Testis (tissue), 3 donors: ENCODE results near the gene PSMC3IP. TPM values are rescaled to one million over a fixed set of nuclear protein-coding genes. Genes with fewer than 3 reads are reported as not detected.

ENCODE experiments used
- DNase-seq: peaks from one replicate; pipeline ENCODE4 v3.0.0-alpha.2; 2019
- H3K27ac ChIP-seq, 2 donors: fragments of 200-600 bp; sonication (generic); one replicate each; pipeline ENCODE4 v1.5.1; 2019
- H3K27me3 ChIP-seq: fragments of 200-600 bp; sonication (generic); one replicate; pipeline ENCODE4 v1.5.1; 2019
- H3K36me3 ChIP-seq: fragments of 200-600 bp; sonication (generic); one replicate; pipeline ENCODE4 v1.5.1; 2017; ENCODE audit warnings: low read depth; ENCODE audit errors: missing control alignments
- H3K4me1 ChIP-seq: fragments of 200-600 bp; sonication (generic); one replicate; pipeline ENCODE4 v1.5.1; 2019
- H3K4me3 ChIP-seq, 2 donors: fragments of 200-600 bp; sonication (generic); one replicate each; pipeline ENCODE4 v1.5.1; 2017 to 2019
- H3K9me3 ChIP-seq: fragments of 200-600 bp; sonication (generic); one replicate; pipeline ENCODE4 v1.5.1; 2017
- POLR2A ChIP-seq: fragments of 450-650 bp; IDR thresholded peaks from one replicate; pipeline ENCODE4 v1.6.1; 2017; ENCODE audit warnings: antibody characterized with exemption, mild to moderate bottlenecking, moderate library complexity
- WGBS, 2 donors: methylation state at CpG; one replicate each; pipeline ENCODE4 v1.1.5; 2018; 5-methylcytosine and 5-hydroxymethylcytosine counted together
- intact Hi-C: fragments of 100-400 bp; cut with DNase I; formaldehyde crosslinking; loops from one replicate; pipeline ENCODE4 v1.15.1; 2023; ENCODE audit warnings: low total_unique reads
- polyA plus RNA-seq: library from polyadenylated mRNA; stranded (reverse); fragments of 350-450 nt; fragmentation: Illumina TruSeq; extraction: RNeasy Lipid Tissue Mini Kit (QIAGEN cat#74804); gene quantifications from one replicate; pipeline ENCODE4 v1.2.3, GENCODE V29; 2014; ENCODE audit warnings: low read depth, low replicate concordance; ENCODE audit not compliant: insufficient read depth
- total RNA-seq, 2 donors: library from RNA; depleted of rRNA; stranded (reverse); fragments of >200 nt; gene quantifications; one replicate each; pipeline ENCODE4 v1.2.3, GENCODE V29; 2016
- TF ChIP-seq, protein P1 (sequence below), 3 experiments: fragments of 450-650 bp in 2 of 3; fragments of 200-600 bp in 1 of 3; sonication (generic) in 1 of 3; IDR thresholded peaks; one replicate each; pipeline ENCODE4 v1.5.1; 2016 to 2019; ENCODE audit warnings: antibody characterized with exemption in 3 of 3, mild to moderate bottlenecking in 2 of 3, moderate library complexity in 1 of 3

The PSMC3IP gene
- total and polyA plus RNA-seq, 3 donors from 2014 or later: 17.2 to 45.3 (median 27.2) TPM

DNA sequence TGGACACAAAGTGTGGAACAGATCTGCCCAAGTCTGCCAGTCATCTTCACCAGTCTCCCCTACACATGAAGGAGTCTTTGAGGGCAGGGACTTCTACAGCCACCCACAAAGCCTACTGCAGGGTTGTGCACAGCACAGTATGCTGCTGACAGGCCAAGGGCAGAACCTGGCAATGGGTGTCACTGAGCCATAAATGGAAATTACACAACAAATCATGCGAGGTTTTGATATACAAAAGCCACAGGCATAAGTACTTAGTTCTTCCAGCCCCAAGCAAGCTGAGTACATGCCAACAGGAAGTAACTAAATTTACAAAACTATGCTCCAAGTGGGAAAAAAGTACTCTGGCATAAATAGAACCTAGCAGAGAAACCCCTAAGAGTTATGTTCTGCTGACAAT is 7.8 kb upstream of the PSMC3IP start:
- no peaks in the 10 kb centered on the region for H3K27me3 ChIP-seq
- intact Hi-C loops: no loop called here
- H3K27ac ChIP-seq: no peak overlapping the region
- no peak overlapping the region for H3K4me3 ChIP-seq
- DNase-seq: no peak
- TF ChIP-seq, protein P1, sequence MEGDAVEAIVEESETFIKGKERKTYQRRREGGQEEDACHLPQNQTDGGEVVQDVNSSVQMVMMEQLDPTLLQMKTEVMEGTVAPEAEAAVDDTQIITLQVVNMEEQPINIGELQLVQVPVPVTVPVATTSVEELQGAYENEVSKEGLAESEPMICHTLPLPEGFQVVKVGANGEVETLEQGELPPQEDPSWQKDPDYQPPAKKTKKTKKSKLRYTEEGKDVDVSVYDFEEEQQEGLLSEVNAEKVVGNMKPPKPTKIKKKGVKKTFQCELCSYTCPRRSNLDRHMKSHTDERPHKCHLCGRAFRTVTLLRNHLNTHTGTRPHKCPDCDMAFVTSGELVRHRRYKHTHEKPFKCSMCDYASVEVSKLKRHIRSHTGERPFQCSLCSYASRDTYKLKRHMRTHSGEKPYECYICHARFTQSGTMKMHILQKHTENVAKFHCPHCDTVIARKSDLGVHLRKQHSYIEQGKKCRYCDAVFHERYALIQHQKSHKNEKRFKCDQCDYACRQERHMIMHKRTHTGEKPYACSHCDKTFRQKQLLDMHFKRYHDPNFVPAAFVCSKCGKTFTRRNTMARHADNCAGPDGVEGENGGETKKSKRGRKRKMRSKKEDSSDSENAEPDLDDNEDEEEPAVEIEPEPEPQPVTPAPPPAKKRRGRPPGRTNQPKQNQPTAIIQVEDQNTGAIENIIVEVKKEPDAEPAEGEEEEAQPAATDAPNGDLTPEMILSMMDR (IDR thresholded peaks at IDR 0.05): no peak
- no peak for TF ChIP-seq POLR2A
- no peaks in the 10 kb centered on the region for H3K36me3 ChIP-seq
- H3K4me1 ChIP-seq: no peaks in the 10 kb centered on the region
- 61 to 79% methylated on average over 1 of the region's 1 CpG for WGBS, 2 donors
- no peaks in the 10 kb centered on the region for H3K9me3 ChIP-seq

GRCh38 chr17:42584880-42585279 is 7.4 kb upstream of the PSMC3IP start:
- 75 to 77% methylated on average over 9 of the region's 9 CpGs for WGBS, 2 donors
- Histone ChIP-seq H3K4me3 (no peak overlapping the region), H3K27ac (no peak overlapping the region), H3K36me3 (no peaks in the 10 kb centered on the region), H3K27me3 (no peaks in the 10 kb centered on the region), H3K4me1 (no peaks in the 10 kb centered on the region), H3K9me3 (no peaks in the 10 kb centered on the region)
- intact Hi-C loops: no loop called here
- DNase-seq: no peak
- TF ChIP-seq, protein P1 (IDR thresholded peaks at IDR 0.05): no peak
- TF ChIP-seq POLR2A: no peak

- TF ChIP-seq, protein P1 (IDR thresholded peaks at IDR 0.05): no peak
- no peak for TF ChIP-seq POLR2A
- Histone ChIP-seq H3K27ac (no peak overlapping the region), H3K4me1 (peaks cover 12% of the 10 kb centered on the region), H3K36me3 (no peaks in the 10 kb centered on the region), H3K4me3 (no peak overlapping the region), H3K27me3 (no peaks in the 10 kb centered on the region), H3K9me3 (no peaks in the 10 kb centered on the region)
- DNase-seq: no peak
- WGBS, 2 donors: 80 to 87% methylated on average over 3 to 10 of the region's 10 CpGs
- intact Hi-C loops: no loop called here
These were observed 4.3 kb upstream of the PSMC3IP start for GRCh38 chr17:42581744-42582270.

GRCh38 chr17:42579794-42580551 is 2.4 kb upstream of the PSMC3IP start:
- no peaks in the 10 kb centered on the region for H3K27me3 ChIP-seq
- H3K36me3 ChIP-seq: no peaks in the 10 kb centered on the region
- no peak overlapping the region for H3K27ac ChIP-seq
- TF ChIP-seq, protein P1 (IDR thresholded peaks at IDR 0.05): no peak
- no peak for TF ChIP-seq POLR2A
- H3K4me3 ChIP-seq: no peak overlapping the region
- H3K4me1 ChIP-seq: peaks cover 12% of the 10 kb centered on the region
- H3K9me3 ChIP-seq: no peaks in the 10 kb centered on the region
- intact Hi-C loops: loop anchor here (10.0 kb wide), 1 partner anchor 95 kb away; the partner anchor contains the start of gene PLEKHH3
- DNase-seq: no peak
- 38 to 54% methylated on average over 2 of the region's 2 CpGs for WGBS, 2 donors
